ENCODE results near the gene ZNF708. TPM values are rescaled to one million over a fixed set of nuclear protein-coding genes. Genes with fewer than 3 reads are reported as not detected.

The ZNF708 gene
- total RNA-seq (16.5 TPM), polyA plus RNA-seq (ENCODE audit: insufficient read depth, low read depth, low replicate concordance) (2.1 TPM)
- long read RNA-seq, donor 1, full-length matches to known transcripts: 5 of 5 reads
- long read RNA-seq, donor 1, partial matches to known transcripts: 0 of 5 reads
- long read RNA-seq, donor 1, other reads (novel, unspliced or antisense): 0 of 5 reads
- long read RNA-seq, donor 2, full-length matches to known transcripts: 7 of 37 reads
- long read RNA-seq, donor 2, partial matches to known transcripts: 25 of 37 reads
- long read RNA-seq, donor 2, other reads (novel, unspliced or antisense): 5 of 37 reads
- long read RNA-seq, donor 3, full-length matches to known transcripts: 5 of 34 reads
- long read RNA-seq, donor 3, partial matches to known transcripts: 18 of 34 reads
- long read RNA-seq, donor 3, other reads (novel, unspliced or antisense): 11 of 34 reads
- long read RNA-seq, donor 4, full-length matches to known transcripts: 4 of 35 reads
- long read RNA-seq, donor 4, partial matches to known transcripts: 11 of 35 reads
- long read RNA-seq, donor 4, other reads (novel, unspliced or antisense): 20 of 35 reads
- long read RNA-seq, donor 5: 0 reads
- long read RNA-seq, donor 6, full-length matches to known transcripts: 4 of 4 reads
- long read RNA-seq, donor 6, partial matches to known transcripts: 0 of 4 reads
- long read RNA-seq, donor 6, other reads (novel, unspliced or antisense): 0 of 4 reads
- long read RNA-seq, donor 7, partial matches to known transcripts: 1 of 7 reads
- long read RNA-seq, donor 7, other reads (novel, unspliced or antisense): 4 of 7 reads
- long read RNA-seq, donor 8, full-length matches to known transcripts: 5 of 5 reads
- long read RNA-seq, donor 8, partial matches to known transcripts: 0 of 5 reads
- long read RNA-seq, donor 8, other reads (novel, unspliced or antisense): 0 of 5 reads
- long read RNA-seq, donor 9, full-length matches to known transcripts: 3 of 3 reads
- long read RNA-seq, donor 9, partial matches to known transcripts: 0 of 3 reads
- long read RNA-seq, donor 9, other reads (novel, unspliced or antisense): 0 of 3 reads
- long read RNA-seq, donor 10, full-length matches to known transcripts: 8 of 8 reads
- long read RNA-seq, donor 10, partial matches to known transcripts: 0 of 8 reads
- long read RNA-seq, donor 10, other reads (novel, unspliced or antisense): 0 of 8 reads

- H3K9me3 ChIP-seq (ENCODE audit: control insufficient read depth in 2 of 3, insufficient read depth in 1 of 3, low read length in 3 of 3): no peaks in the 10 kb centered on the region
- H3K4me3 ChIP-seq (ENCODE audit: low read length in 3 of 3): peak within 1 kb of the TSS; percentile 88 to 99 (median 91)
- H3K27ac ChIP-seq (ENCODE audit: low read depth in 2 of 2, low read length in 2 of 2): peak within 1 kb of the TSS; percentile 89 to 96
- H3K4me1 ChIP-seq (ENCODE audit: control insufficient read depth in 2 of 3, insufficient read depth in 2 of 3, low read depth in 1 of 3, low read length in 3 of 3): no peaks in the 10 kb centered on the region
- intact Hi-C loops (cut with DNase I): no loop called here
- FAIRE-seq (peak; percentile 41), DNase-seq (peak; percentile 93 to 97 (median 95))
- peak within 1 kb of the TSS; percentile 79 to 97 (median 92) for H3K9ac ChIP-seq (ENCODE audit: low read length in 3 of 3)
- no peaks in the 10 kb centered on the region for H3K27me3 ChIP-seq (ENCODE audit: control insufficient read depth, insufficient read depth, low read length)
- no peak for TF ChIP-seq CTCF (IDR thresholded peaks at IDR 0.05; ENCODE audit: borderline replicate concordance, extremely low read depth, insufficient read depth)
- peaks cover 0 to 6% (median 0%) of the 10 kb centered on the region in 3 donors for H3K36me3 ChIP-seq (ENCODE audit: control insufficient read depth in 2 of 3, insufficient read depth in 3 of 3, low read length in 3 of 3)
Measured at GRCh38 chr19:21328885-21329605, at the start of gene ZNF708. Gene ZNF708 (minus strand): TSS chr19:21329410. CDS start chr19:21329212, 198 bp downstream.

- H3K9ac ChIP-seq (ENCODE audit: low read length in 3 of 3): no peak overlapping the region
- no peak overlapping the region for H3K4me3 ChIP-seq (ENCODE audit: low read length in 3 of 3)
- no peak for FAIRE-seq
- intact Hi-C loops (cut with DNase I): no loop called here
- no peak overlapping the region for H3K27ac ChIP-seq (ENCODE audit: low read depth in 2 of 2, low read length in 2 of 2)
- no peak for TF ChIP-seq CTCF (IDR thresholded peaks at IDR 0.05; ENCODE audit: borderline replicate concordance, extremely low read depth, insufficient read depth)
- no peaks in the 10 kb centered on the region for H3K9me3 ChIP-seq (ENCODE audit: control insufficient read depth in 2 of 3, insufficient read depth in 1 of 3, low read length in 3 of 3)
- H3K27me3 ChIP-seq (ENCODE audit: control insufficient read depth, insufficient read depth, low read length): no peaks in the 10 kb centered on the region
- DNase-seq: no peak
- H3K4me1 ChIP-seq (ENCODE audit: control insufficient read depth in 2 of 3, insufficient read depth in 2 of 3, low read depth in 1 of 3, low read length in 3 of 3): no peaks in the 10 kb centered on the region
- H3K36me3 ChIP-seq (ENCODE audit: control insufficient read depth in 2 of 3, insufficient read depth in 3 of 3, low read length in 3 of 3): peaks cover 0 to 10% (median 0%) of the 10 kb centered on the region in 3 donors
Measured at GRCh38 chr19:21362291-21362690, 33.1 kb upstream of the ZNF708 start.

- no peaks in the 10 kb centered on the region for H3K4me1 ChIP-seq (ENCODE audit: control insufficient read depth in 2 of 3, insufficient read depth in 2 of 3, low read depth in 1 of 3, low read length in 3 of 3)
- intact Hi-C loops (cut with DNase I): no loop called here
- H3K4me3 ChIP-seq (ENCODE audit: low read length in 3 of 3): peak within 1 kb of the TSS; percentile 87 to 93 (median 87)
- peak within 1 kb of the TSS; percentile 55 to 82 (median 78) for H3K9ac ChIP-seq (ENCODE audit: low read length in 3 of 3)
- DNase-seq (peak; percentile 96 to 99 (median 97)), FAIRE-seq (peak; percentile 13)
- H3K27me3 ChIP-seq (ENCODE audit: control insufficient read depth, insufficient read depth, low read length): no peaks in the 10 kb centered on the region
- H3K27ac ChIP-seq (ENCODE audit: low read depth in 2 of 2, low read length in 2 of 2): peak within 1 kb of the TSS in 1 of 2 donors; percentile 67
- H3K9me3 ChIP-seq (ENCODE audit: control insufficient read depth in 2 of 3, insufficient read depth in 1 of 3, low read length in 3 of 3): no peaks in the 10 kb centered on the region
- no peak for TF ChIP-seq CTCF (IDR thresholded peaks at IDR 0.05; ENCODE audit: borderline replicate concordance, extremely low read depth, insufficient read depth)
- peaks cover 0 to 6% (median 0%) of the 10 kb centered on the region in 3 donors for H3K36me3 ChIP-seq (ENCODE audit: control insufficient read depth in 2 of 3, insufficient read depth in 3 of 3, low read length in 3 of 3)
Measured at GRCh38 chr19:21358768-21359451, 29.7 kb upstream of the ZNF708 start, which contains the start of gene ZNF738. Gene ZNF738 (plus strand): TSS chr19:21359000. CDS start chr19:21359141, 141 bp downstream.

Measured in kidney (tissue), 22 donors.